Keratinocyte (primary cell): ENCODE data around the gene ASS1.

ENCODE experiments used
- CTCF ChIP-seq, 3 experiments: IDR thresholded peaks in 1 of 3; conservative IDR thresholded peaks in 1 of 3; optimal IDR thresholded peaks in 1 of 3; 2 replicates in 2 of 3; 3 replicates in 1 of 3; pipeline versions ENCODE3 to v1.5.1; 2011; ENCODE audit warnings: low read length in 3 of 3, mild to moderate bottlenecking in 3 of 3, moderate library complexity in 2 of 3, control low read depth in 1 of 3, inconsistent platforms in 1 of 3; ENCODE audit not compliant: insufficient read depth in 2 of 3; ENCODE audit errors: extremely low read depth in 1 of 3
- EZH2 ChIP-seq: IDR thresholded peaks from one replicate; pipeline ENCODE4 v1.6.1; 2012; ENCODE audit warnings: inconsistent platforms, mild to moderate bottlenecking, low read length, moderate library complexity

GRCh38 chr9:130429381-130429780 is 15.4 kb upstream of the ASS1 start:
- TF ChIP-seq CTCF (optimal IDR thresholded peaks at IDR 0.05 in 1 of 3, IDR thresholded peaks at IDR 0.05 in 1 of 3, conservative IDR thresholded peaks at IDR 0.05 in 1 of 3; ENCODE audit: extremely low read depth in 1 of 3, insufficient read depth in 2 of 3, low read length in 3 of 3) (no peak), EZH2 (no peak)
